Loucy (cell line): Measurements from ENCODE around the gene RPRD1A.

Experiments used
- H2AFZ ChIP-seq: fragments of 200-600 bp; sonication (generic); 2 replicates; pipeline ENCODE4 v1.6.0; 2016; ENCODE audit warnings: antibody characterized with exemption, mild to moderate bottlenecking, low read length, moderate library complexity
- H3F3A ChIP-seq: fragments of 200-600 bp; 2 replicates; pipeline ENCODE4 v1.6.0; 2016; ENCODE audit warnings: antibody characterized with exemption, low read depth, mild to moderate bottlenecking
- H3K27me3 ChIP-seq: fragments of 200-600 bp; sonication (generic); 2 replicates; pipeline ENCODE4 v1.6.1; 2014; ENCODE audit warnings: low read length, mild to moderate bottlenecking; ENCODE audit not compliant: insufficient read depth, poor library complexity, severe bottlenecking
- H3K36me3 ChIP-seq: fragments of 200-600 bp; sonication (generic); 2 replicates; pipeline ENCODE4 v1.6.1; 2016; ENCODE audit warnings: low read length; ENCODE audit not compliant: insufficient read depth
- H3K4me1 ChIP-seq: fragments of 200-600 bp; sonication (generic); 2 replicates; pipeline ENCODE4 v1.5.1; 2014; ENCODE audit warnings: low read length, mild to moderate bottlenecking; ENCODE audit not compliant: insufficient read depth, poor library complexity, severe bottlenecking
- H3K4me2 ChIP-seq: fragments of 200-600 bp; sonication (generic); 2 replicates; pipeline ENCODE4 v1.6.0; 2014; ENCODE audit warnings: antibody characterized with exemption, low read length, low read depth, mild to moderate bottlenecking; ENCODE audit not compliant: poor library complexity, severe bottlenecking
- H3K4me3 ChIP-seq: fragments of 200-600 bp; sonication (generic); 2 replicates; pipeline ENCODE4 v1.5.1; 2014; ENCODE audit warnings: low read length, mild to moderate bottlenecking, mixed read lengths; ENCODE audit not compliant: poor library complexity, severe bottlenecking
- H3K79me2 ChIP-seq: fragments of 200-600 bp; sonication (generic); 2 replicates; pipeline ENCODE4 v1.6.1; 2014; ENCODE audit warnings: low read length; ENCODE audit not compliant: insufficient read depth
- H3K9ac ChIP-seq: fragments of 200-600 bp; sonication (generic); 2 replicates; pipeline ENCODE4 v1.6.0; 2014; ENCODE audit warnings: mild to moderate bottlenecking, low read depth, low read length, moderate library complexity; ENCODE audit not compliant: poor library complexity, severe bottlenecking
- H3K9me2 ChIP-seq: fragments of 200-600 bp; sonication (generic); replicated peaks from 2 replicates; pipeline ENCODE4 v1.6.1; 2016; ENCODE audit warnings: low read depth, low read length, mixed read lengths
- H3K9me3 ChIP-seq: fragments of 200-600 bp; sonication (generic); 2 replicates; pipeline ENCODE4 v1.6.1; 2014; ENCODE audit warnings: mild to moderate bottlenecking, antibody characterized with exemption, low read length, low read depth; ENCODE audit not compliant: insufficient read depth
- H4K20me1 ChIP-seq: fragments of 200-600 bp; sonication (generic); 2 replicates; pipeline ENCODE4 v1.6.0; 2014; ENCODE audit warnings: antibody characterized with exemption, low read length, mild to moderate bottlenecking; ENCODE audit not compliant: insufficient read depth, poor library complexity, severe bottlenecking
- CTCF ChIP-seq: fragments of 200-600 bp; sonication (generic); conservative IDR thresholded peaks from 2 replicates; pipeline ENCODE4 v1.5.1; 2014; ENCODE audit warnings: mild to moderate bottlenecking, antibody characterized with exemption, low read length
- EZH2phosphoT487 ChIP-seq: fragments of 200-600 bp; IDR thresholded peaks from 2 replicates; pipeline ENCODE4 v1.6.1; 2018; ENCODE audit warnings: antibody characterized with exemption, mild to moderate bottlenecking, moderate library complexity, borderline replicate concordance

RPRD1A gene

GRCh38 chr18:36089001-36089400, 21.6 kb upstream of the RPRD1A start:
- TF ChIP-seq EZH2phosphoT487, result no peak
- no peak for TF ChIP-seq CTCF
- no peaks in the 10 kb centered on the region for H3K27me3 ChIP-seq
- no peaks in the 10 kb centered on the region for H3K9me3 ChIP-seq
- H3K9me2 ChIP-seq, result no peaks in the 10 kb centered on the region
- no peaks in the 10 kb centered on the region for H3F3A ChIP-seq
- no peaks in the 10 kb centered on the region for H3K79me2 ChIP-seq
- H2AFZ ChIP-seq, result no peak overlapping the region
- peaks cover 10% of the 10 kb centered on the region for H3K4me1 ChIP-seq
- H3K4me3 ChIP-seq, result no peak overlapping the region
- H3K9ac ChIP-seq, result no peak overlapping the region
- no peaks in the 10 kb centered on the region for H4K20me1 ChIP-seq
- no peaks in the 10 kb centered on the region for H3K36me3 ChIP-seq
- no peak overlapping the region for H3K4me2 ChIP-seq

- no peaks in the 10 kb centered on the region for H3K9me2 ChIP-seq
- peaks cover 10% of the 10 kb centered on the region for H3K4me1 ChIP-seq
- H3K4me2 ChIP-seq, result no peak overlapping the region
- no peak overlapping the region for H3K4me3 ChIP-seq
- H3K9me3 ChIP-seq, result no peaks in the 10 kb centered on the region
- no peaks in the 10 kb centered on the region for H3F3A ChIP-seq
- TF ChIP-seq EZH2phosphoT487, result no peak
- TF ChIP-seq CTCF, result no peak
- no peaks in the 10 kb centered on the region for H3K79me2 ChIP-seq
- H3K9ac ChIP-seq, result no peak overlapping the region
- no peaks in the 10 kb centered on the region for H3K36me3 ChIP-seq
- no peaks in the 10 kb centered on the region for H3K27me3 ChIP-seq
- no peak overlapping the region for H2AFZ ChIP-seq
- H4K20me1 ChIP-seq, result no peaks in the 10 kb centered on the region
Measured at GRCh38 chr18:36088256-36088655, 20.9 kb upstream of the RPRD1A start.

- H3K9ac ChIP-seq, result no peak overlapping the region
- no peaks in the 10 kb centered on the region for H3K4me1 ChIP-seq
- H3K36me3 ChIP-seq, result no peaks in the 10 kb centered on the region
- H3K79me2 ChIP-seq, result no peaks in the 10 kb centered on the region
- TF ChIP-seq EZH2phosphoT487 (no peak), CTCF (no peak)
- no peak overlapping the region for H3K4me3 ChIP-seq
- 0 out of 2 replicates have a peak, but pooled peaks cover 3% of the 10 kb centered on the region for H3K9me3 ChIP-seq
- H3K27me3 ChIP-seq, result no peaks in the 10 kb centered on the region
- H3K9me2 ChIP-seq, result no peaks in the 10 kb centered on the region
- H2AFZ ChIP-seq, result no peak overlapping the region
- H3K4me2 ChIP-seq, result no peak overlapping the region
- H4K20me1 ChIP-seq, result no peaks in the 10 kb centered on the region
- no peaks in the 10 kb centered on the region for H3F3A ChIP-seq
Measured at GRCh38 chr18:36086186-36086585, 18.8 kb upstream of the RPRD1A start.
